Activated naive CD8-positive, alpha-beta T cell treated with anti-CD3 and anti-CD28 coated beads, Interleukin-2, amount 50 U/mL, for 24 hours (primary cell): Measurements from ENCODE around the gene CHST4.
"Not testable (repeated sequence)": the region's sequence is repeated elsewhere in the genome, so short reads cannot be mapped to it uniquely, and the experiment has no call there.

Experiments
- ATAC-seq: fragments of 150-1000 bp; cut with Tn5 transposase; one replicate; pipeline ENCODE4 v1.10.0; 2021
- DNase-seq: peaks from one replicate; pipeline ENCODE4 v3.0.0; 2021
- H3K27ac Mint-ChIP-seq: one replicate; pipeline ENCODE4 v1.8.0; 2021; ENCODE audit warnings: mild to moderate bottlenecking, mixed read lengths
- H3K27me3 Mint-ChIP-seq: one replicate; pipeline ENCODE4 v1.8.0; 2021; ENCODE audit warnings: mixed read lengths
- H3K36me3 Mint-ChIP-seq: one replicate; pipeline ENCODE4 v1.8.0; 2021; ENCODE audit warnings: low read depth, mixed read lengths
- H3K4me1 Mint-ChIP-seq: one replicate; pipeline ENCODE4 v1.8.0; 2021; ENCODE audit warnings: mixed read lengths
- H3K4me3 Mint-ChIP-seq: one replicate; pipeline ENCODE4 v1.8.0; 2021; ENCODE audit warnings: mild to moderate bottlenecking, moderate library complexity, mixed read lengths
- H3K9me3 Mint-ChIP-seq: one replicate; pipeline ENCODE4 v1.8.0; 2021; ENCODE audit warnings: mixed read lengths

The CHST4 gene

DNA sequence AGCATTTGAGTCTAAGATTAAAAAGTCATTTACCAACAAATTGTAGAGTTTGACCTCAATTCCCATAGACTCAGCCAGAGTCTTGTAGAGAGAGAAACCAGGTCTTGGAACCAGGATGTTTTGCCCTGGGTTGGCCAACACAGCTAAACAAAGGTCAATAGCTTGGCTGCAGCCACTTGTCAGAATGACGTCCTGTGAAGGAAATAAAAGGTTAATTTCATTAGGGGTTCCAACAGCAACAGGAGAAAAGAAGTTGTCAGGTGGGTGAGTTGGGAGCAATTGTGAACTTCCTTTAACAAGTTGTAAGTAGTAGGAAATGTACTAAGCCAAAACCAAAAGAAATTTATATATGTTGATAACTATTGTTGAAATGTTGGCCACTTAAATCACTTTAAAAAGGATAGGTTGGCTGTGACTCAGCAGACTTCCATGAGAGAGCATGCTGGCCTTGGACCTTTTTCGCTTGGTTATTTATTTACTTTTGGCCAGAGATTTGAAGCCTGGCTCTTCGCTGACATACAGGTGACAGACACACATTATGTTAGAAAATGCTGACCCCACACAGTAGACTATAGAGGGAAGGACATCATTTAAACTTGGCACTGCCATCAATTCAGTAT, 46.4 kb downstream of the CHST4 start:
- DNase-seq (no peak), ATAC-seq (no peak)
- no peak overlapping the region for H3K27ac Mint-ChIP-seq
- no peaks in the 10 kb centered on the region for H3K9me3 Mint-ChIP-seq
- no peaks in the 10 kb centered on the region for H3K27me3 Mint-ChIP-seq
- no peak overlapping the region for H3K4me3 Mint-ChIP-seq
- H3K36me3 Mint-ChIP-seq, result no peaks in the 10 kb centered on the region
- no peaks in the 10 kb centered on the region for H3K4me1 Mint-ChIP-seq

DNA sequence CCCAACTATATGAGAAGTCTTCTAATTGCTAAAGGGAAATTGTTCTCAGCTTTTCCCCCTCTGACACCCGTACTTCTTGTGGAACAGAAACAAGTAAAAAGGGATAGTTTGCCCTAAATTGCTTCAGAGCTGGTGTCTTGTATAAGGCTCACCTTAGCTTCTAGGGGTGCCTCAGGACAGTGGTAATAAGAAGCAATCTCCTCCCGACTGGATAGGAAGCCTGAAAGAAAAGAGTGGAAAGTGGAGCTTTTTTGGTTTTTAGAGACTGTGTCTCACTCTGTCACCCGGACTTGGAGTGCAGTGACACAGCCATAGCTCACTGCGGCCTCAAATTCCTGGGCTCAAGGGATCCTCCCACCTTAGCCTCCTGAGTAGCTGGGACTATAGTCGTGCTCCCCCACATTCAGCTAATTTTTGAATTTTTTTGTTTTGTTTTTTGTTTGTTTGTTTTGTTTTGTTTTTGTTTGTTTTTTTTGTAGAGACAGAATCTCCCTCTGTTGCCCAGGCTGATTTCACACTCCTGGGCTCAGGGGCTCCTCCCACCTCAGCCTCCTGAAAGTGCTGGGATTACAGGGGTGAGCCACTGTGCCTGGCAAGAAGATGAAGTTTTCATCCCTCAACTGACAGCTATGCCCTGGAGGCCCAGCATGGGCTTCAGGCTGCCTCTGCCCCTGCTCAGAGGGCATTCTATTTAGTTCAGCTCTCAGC, 47.3 kb downstream of the CHST4 start:
- no peak overlapping the region for H3K4me3 Mint-ChIP-seq
- ATAC-seq, result no peak
- no peak overlapping the region for H3K27ac Mint-ChIP-seq
- H3K27me3 Mint-ChIP-seq, result peaks cover 4% of the 10 kb centered on the region
- H3K4me1 Mint-ChIP-seq, result no peaks in the 10 kb centered on the region
- H3K9me3 Mint-ChIP-seq, result no peaks in the 10 kb centered on the region
- H3K36me3 Mint-ChIP-seq, result no peaks in the 10 kb centered on the region
- no peak for DNase-seq

DNA sequence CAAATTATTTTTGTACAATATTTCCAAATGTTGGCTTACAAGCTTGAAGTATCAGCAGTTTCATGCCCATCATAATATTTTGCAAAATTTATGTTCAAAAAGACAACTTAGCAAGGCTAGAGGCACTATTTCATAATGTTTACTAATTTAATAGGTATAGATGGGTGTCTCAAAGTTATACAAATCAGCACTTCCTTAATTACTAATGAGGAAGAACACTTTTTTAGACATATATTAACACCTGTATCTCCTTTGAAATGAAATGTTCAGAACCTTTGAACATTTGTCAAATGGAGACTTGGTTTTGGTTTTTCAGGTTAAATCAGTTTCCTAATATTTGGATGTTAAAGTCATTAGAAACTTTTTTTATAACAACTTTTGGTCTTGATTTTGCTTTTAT, 48.5 kb downstream of the CHST4 start:
- Mint-ChIP-seq H3K27ac (no peak overlapping the region), H3K4me1 (no peaks in the 10 kb centered on the region), H3K36me3 (no peaks in the 10 kb centered on the region), H3K4me3 (no peak overlapping the region), H3K9me3 (no peaks in the 10 kb centered on the region), H3K27me3 (peaks cover 4% of the 10 kb centered on the region)
- ATAC-seq (no peak), DNase-seq (no peak)

DNA sequence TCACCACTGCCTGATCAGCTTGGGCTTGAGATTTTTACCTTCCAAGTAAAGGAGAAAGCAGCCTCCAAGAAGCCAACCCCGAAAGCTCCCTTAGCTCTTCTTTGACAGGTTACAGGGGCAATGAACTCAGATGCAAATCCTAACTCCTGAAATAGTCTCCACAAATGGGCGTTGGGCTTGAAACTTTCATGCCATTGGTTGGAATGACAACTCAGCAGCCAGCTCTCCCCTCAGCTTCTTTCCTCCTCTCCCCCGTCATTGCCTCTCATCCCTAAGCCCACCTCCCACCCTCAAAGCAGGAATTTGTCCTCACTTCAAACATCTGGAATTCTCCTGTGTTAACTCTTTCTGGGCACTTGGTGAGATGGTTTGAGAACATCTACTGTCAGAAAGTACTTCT, 50.7 kb downstream of the CHST4 start, which contains the start of gene TAT:
TAT (minus strand) TSS at position 122 of the 400 bp plus-strand sequence. CDS start 677 bp downstream, outside the sequence.
- ATAC-seq, result no peak
- H3K27me3 Mint-ChIP-seq, result peaks cover 4% of the 10 kb centered on the region

DNA sequence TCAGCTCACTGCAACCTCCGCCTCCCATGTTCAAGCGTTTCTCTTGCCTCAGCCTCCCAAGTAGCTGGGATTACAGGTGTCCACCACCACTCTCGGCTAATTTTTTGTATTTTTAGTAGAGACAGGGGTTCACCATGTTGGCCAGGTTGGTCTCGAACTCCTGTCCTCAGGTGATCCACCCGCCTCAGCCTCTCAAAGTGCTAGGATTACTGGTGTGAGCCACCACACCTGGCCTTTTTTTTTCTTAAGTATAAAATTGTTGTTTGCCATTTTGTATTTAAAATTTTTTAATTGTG, 56.3 kb downstream of the CHST4 start:
- H3K27ac Mint-ChIP-seq, H3K9me3 Mint-ChIP-seq, H3K4me3 Mint-ChIP-seq, H3K36me3 Mint-ChIP-seq, H3K27me3 Mint-ChIP-seq, DNase-seq, H3K4me1 Mint-ChIP-seq, ATAC-seq: not testable (repeated sequence)

More for the DNA sequence above, 50.7 kb downstream of the CHST4 start, which contains the start of gene TAT:
- no peak within 1 kb of the TSS for H3K27ac Mint-ChIP-seq
- no peaks in the 10 kb centered on the region for H3K36me3 Mint-ChIP-seq
- no peaks in the 10 kb centered on the region for H3K9me3 Mint-ChIP-seq
- no peaks in the 10 kb centered on the region for H3K4me1 Mint-ChIP-seq
- no peak within 1 kb of the TSS for H3K4me3 Mint-ChIP-seq
- DNase-seq, result no peak

DNA sequence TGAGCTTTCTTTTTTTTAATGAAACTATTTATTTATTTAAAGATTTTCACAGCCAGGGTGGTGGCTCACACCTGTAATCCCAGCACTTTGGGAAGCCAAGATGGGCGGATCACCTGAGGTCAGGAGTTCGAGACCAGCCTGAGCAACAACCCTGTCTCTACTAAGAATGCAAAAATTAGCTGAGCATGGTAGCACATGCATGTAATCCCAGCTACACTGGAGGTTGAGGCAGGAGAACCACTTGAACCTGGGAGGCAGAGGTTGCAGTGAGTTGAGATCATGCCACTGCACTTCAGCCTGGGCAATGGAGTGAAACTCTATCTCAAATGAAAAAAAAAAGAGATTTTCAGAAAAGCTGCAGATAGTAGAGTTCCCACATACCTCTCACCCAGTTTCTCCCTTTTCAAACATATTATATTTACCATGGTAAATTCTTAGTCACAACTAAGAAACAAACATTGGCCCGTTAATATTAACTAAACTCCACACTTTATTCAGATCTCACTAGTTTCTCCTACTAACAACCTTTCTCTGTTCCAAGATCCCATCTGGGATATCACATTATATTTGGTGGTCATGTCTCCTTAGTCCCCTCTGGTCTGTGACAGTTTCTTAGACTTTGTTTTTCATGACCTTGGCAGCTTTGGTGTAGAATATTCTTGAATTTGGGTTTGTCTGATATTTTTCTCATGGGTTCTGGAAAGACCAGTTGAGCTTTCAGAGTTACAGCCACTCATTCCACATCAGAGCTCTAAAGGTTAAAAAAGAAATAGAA, 58.5 kb downstream of the CHST4 start:
- H3K36me3 Mint-ChIP-seq, result no peaks in the 10 kb centered on the region
- DNase-seq (no peak), ATAC-seq (no peak)
- H3K4me1 Mint-ChIP-seq, result no peaks in the 10 kb centered on the region
- H3K27me3 Mint-ChIP-seq, result peaks cover 9% of the 10 kb centered on the region
- H3K4me3 Mint-ChIP-seq, result no peak overlapping the region
- no peaks in the 10 kb centered on the region for H3K9me3 Mint-ChIP-seq
- H3K27ac Mint-ChIP-seq, result no peak overlapping the region

DNA sequence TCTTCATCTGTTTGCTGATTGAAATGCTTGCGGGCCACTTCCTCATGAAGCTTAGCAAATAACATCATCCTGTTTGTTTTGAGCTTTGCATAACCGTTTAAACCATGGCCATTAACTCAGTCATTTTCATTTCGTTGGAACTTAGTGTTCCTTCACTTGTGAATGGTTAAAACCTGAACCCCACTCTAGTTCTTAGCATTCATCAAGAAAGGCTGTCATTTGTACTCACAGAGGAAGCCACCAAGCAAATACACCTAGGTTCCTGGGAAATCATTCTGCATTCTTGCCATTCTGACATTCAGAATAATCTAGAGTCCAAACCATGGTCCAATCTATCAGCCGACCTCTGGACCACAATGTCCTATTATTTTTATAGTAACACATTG, 59.1 kb downstream of the CHST4 start:
- Mint-ChIP-seq H3K4me1 (no peaks in the 10 kb centered on the region), H3K27me3 (peaks cover 9% of the 10 kb centered on the region), H3K4me3 (no peak overlapping the region), H3K27ac (no peak overlapping the region), H3K9me3 (no peaks in the 10 kb centered on the region), H3K36me3 (no peaks in the 10 kb centered on the region)
- no peak for DNase-seq
- no peak for ATAC-seq
